ENCODE data around the gene COQ10A. TPM values are rescaled to one million over a fixed set of nuclear protein-coding genes. Genes with fewer than 3 reads are reported as not detected.
A peak's percentile ranks its signal among the peaks of the same experiment; 100 is the strongest.

Gene COQ10A
- total RNA-seq, 1 experiment from 2014 or later: 26.1 TPM

GRCh38 chr12:56244494-56244893 lies 22.2 kb upstream of the COQ10A start:
- H3K27me3 ChIP-seq (ENCODE audit: insufficient read depth, low read length): no peaks in the 10 kb centered on the region
- no peak overlapping the region for H4K5ac ChIP-seq (ENCODE audit: insufficient read length, low read depth, low read length)
- no peak overlapping the region for H2BK12ac ChIP-seq (ENCODE audit: insufficient read length, low read depth, low read length)
- H4K91ac ChIP-seq (ENCODE audit: insufficient read length, low read depth, low read length): no peak overlapping the region
- no peaks in the 10 kb centered on the region; a peak in 1 of 5 replicates for H3K9me3 Mint-ChIP-seq
- H3K23ac ChIP-seq (ENCODE audit: insufficient read length, low read depth, low read length): no peak overlapping the region
- DNase-seq: no peak
- H2BK15ac ChIP-seq (ENCODE audit: low read depth, low read length): no peak overlapping the region
- no peak overlapping the region for H2BK5ac ChIP-seq (ENCODE audit: insufficient read length, low read length)
- no peaks in the 10 kb centered on the region for H3K4me1 ChIP-seq (ENCODE audit: insufficient read depth, low read length)
- H3K56ac ChIP-seq (ENCODE audit: insufficient read length, low read depth, low read length): no peak overlapping the region
- no peak overlapping the region for H3K14ac ChIP-seq (ENCODE audit: insufficient read depth, low read length)
- no peak overlapping the region for H2BK20ac ChIP-seq (ENCODE audit: low read depth, low read length, poor library complexity, severe bottlenecking)
- H3K18ac ChIP-seq (ENCODE audit: insufficient read length, low read depth, low read length): no peak overlapping the region
- H3K4me1 Mint-ChIP-seq: no peaks in the 10 kb centered on the region
- no peak overlapping the region for H3T11ph ChIP-seq (ENCODE audit: low read length)
- H2BK120ac ChIP-seq (ENCODE audit: low read depth, low read length, poor library complexity, severe bottlenecking): no peak overlapping the region
- WGBS (ENCODE audit: extremely low coverage, insufficient read length, low lambda C conversion rate): no CpG with 5 or more reads among the region's 14 CpGs
- H3K27ac ChIP-seq (ENCODE audit: insufficient read length, low read depth, low read length): no peak overlapping the region
- H3K4me3 Mint-ChIP-seq: no peak overlapping the region
- H3K9ac ChIP-seq (ENCODE audit: extremely low read depth, insufficient read length, low read length): no peak overlapping the region
- H4K8ac ChIP-seq (replicated peaks; ENCODE audit: insufficient read length, low read depth, low read length): no peak overlapping the region
- H3K9me3 ChIP-seq (ENCODE audit: control insufficient read depth, low read depth, low read length): no peaks in the 10 kb centered on the region
- no peak overlapping the region for H3K4me2 ChIP-seq (ENCODE audit: insufficient read depth, insufficient read length, low read length)
- no peaks in the 10 kb centered on the region for H3K79me1 ChIP-seq (ENCODE audit: insufficient read depth, low read depth, low read length, poor library complexity, severe bottlenecking)
- no peaks in the 10 kb centered on the region for H3K27me3 Mint-ChIP-seq (ENCODE audit: low read depth)
- H3K36me3 Mint-ChIP-seq (ENCODE audit: insufficient read depth in 1 of 3, low read depth in 3 of 3): peaks cover 61 to 89% (median 88%) of the 10 kb centered on the region in 3 experiments
- H2AK5ac ChIP-seq (ENCODE audit: insufficient read length, low read length): no peak overlapping the region
- H3K4ac ChIP-seq (ENCODE audit: low read depth, low read length): no peak overlapping the region
- TF ChIP-seq CTCF (conservative IDR thresholded peaks at IDR 0.05): no peak
- H3K23me2 ChIP-seq (ENCODE audit: insufficient read length, low read depth, low read length, poor library complexity, severe bottlenecking): no peaks in the 10 kb centered on the region
- no peaks in the 10 kb centered on the region for H3K79me2 ChIP-seq (ENCODE audit: insufficient read depth, low read length)
- peak overlapping the region in 1 of 3 experiments; percentile 85; a peak in 1 of 7 replicates for H3K27ac Mint-ChIP-seq
- peaks cover 2% of the 10 kb centered on the region for H4K20me1 ChIP-seq (ENCODE audit: control insufficient read depth, insufficient read depth, insufficient read length)
- H2AFZ ChIP-seq (ENCODE audit: low read length): no peak overlapping the region
